Kidney (tissue), 14 donors: Measurements from ENCODE around the gene ABCG1. TPM values are rescaled to one million over a fixed set of nuclear protein-coding genes. Genes with fewer than 3 reads are reported as not detected.

ENCODE experiments used
- DNase-seq, 5 donors: peaks; one replicate each; pipeline ENCODE4 v3.0.0-alpha.2; 2013 to 2020
- FAIRE-seq: peaks from 2 replicates; lab custom pipeline; 2012; peaks lifted over from hg19 to GRCh38; lab: Jason Lieb, UNC
- H3K27ac ChIP-seq, 2 donors: one replicate each; pipeline ENCODE4 v1.7.0; 2013; ENCODE audit warnings: low read depth in 2 of 2, low read length in 2 of 2, inconsistent platforms in 1 of 2
- H3K27me3 ChIP-seq: one replicate; pipeline ENCODE4 v1.7.1; 2013; ENCODE audit warnings: low read length, inconsistent platforms; ENCODE audit not compliant: control insufficient read depth, insufficient read depth
- H3K36me3 ChIP-seq, 3 donors: one replicate each; pipeline versions ENCODE4 v1.7.0 to v1.7.1; 2013; ENCODE audit warnings: low read length in 3 of 3, control low read depth in 1 of 3, inconsistent platforms in 1 of 3; ENCODE audit not compliant: insufficient read depth in 3 of 3, control insufficient read depth in 2 of 3
- H3K4me1 ChIP-seq, 3 donors: one replicate each; pipeline versions ENCODE4 v1.7.0 to v1.7.1; 2013; ENCODE audit warnings: low read length in 3 of 3, inconsistent platforms in 1 of 3, low read depth in 1 of 3; ENCODE audit not compliant: control insufficient read depth in 2 of 3, insufficient read depth in 2 of 3
- H3K4me3 ChIP-seq, 3 donors: one replicate each; pipeline versions ENCODE4 v1.7.0 to v1.8.1; 2013; ENCODE audit warnings: low read length in 3 of 3, control low read depth in 1 of 3, inconsistent platforms in 1 of 3
- H3K9ac ChIP-seq, 3 donors: one replicate each; pipeline versions ENCODE4 v1.7.0 to v1.7.1; 2013; ENCODE audit warnings: low read length in 3 of 3, control low read depth in 1 of 3, inconsistent platforms in 1 of 3
- H3K9me3 ChIP-seq, 3 donors: one replicate each; pipeline versions ENCODE4 v1.7.0 to v1.7.1; 2013; ENCODE audit warnings: low read length in 3 of 3, control low read depth in 1 of 3, inconsistent platforms in 1 of 3; ENCODE audit not compliant: control insufficient read depth in 2 of 3, insufficient read depth in 1 of 3
- CTCF ChIP-seq: IDR thresholded peaks from 3 replicates; pipeline ENCODE4 v1.5.1; 2012; ENCODE audit warnings: mild to moderate bottlenecking, moderate library complexity, borderline replicate concordance; ENCODE audit not compliant: insufficient read depth; ENCODE audit errors: extremely low read depth
- intact Hi-C: fragments of 100-400 bp; cut with DNase I; formaldehyde crosslinking; loops from one replicate; pipeline ENCODE4 v1.11.1; 2022
- polyA plus RNA-seq: library from polyadenylated mRNA; stranded (reverse); fragments of 350-450 nt; fragmentation: Illumina TruSeq; extraction: RNeasy Lipid Tissue Mini Kit (QIAGEN cat#74804); gene quantifications from one replicate; pipeline ENCODE4 v1.2.3, GENCODE V29; 2014; ENCODE audit warnings: low read depth, low replicate concordance; ENCODE audit not compliant: insufficient read depth
- total RNA-seq: library from RNA; stranded (reverse); fragmentation: NEBNext Ultra II Directional; extraction: Animal tissue kit (Norgen Biotek cat#: 25700); gene quantifications from one replicate; pipeline ENCODE4 v1.2.1, GENCODE V29; 2021
- donor health status: control.
- donor health status: control.
- donor health status: control.
- donor health status: control.
- donor health status: control.
- donor health status: DM: yes; HTN: yes; CAD: no.
- donor health status: Normal renal cell carcinoma (clear cell type).

ABCG1 gene
- total and polyA plus RNA-seq, 2 donors from 2014 or later: 5.6 to 27.6 TPM

- no peaks in the 10 kb centered on the region for H3K9me3 ChIP-seq
- H3K4me3 ChIP-seq: no peak overlapping the region
- H3K9ac ChIP-seq: no peak overlapping the region
- FAIRE-seq (no peak), DNase-seq (peak in 1 of 5 donors; percentile 72)
- no peak overlapping the region for H3K27ac ChIP-seq
- intact Hi-C loops: no loop called here
- H3K36me3 ChIP-seq: no peaks in the 10 kb centered on the region
- TF ChIP-seq CTCF: no peak
- no peaks in the 10 kb centered on the region for H3K27me3 ChIP-seq
- no peaks in the 10 kb centered on the region for H3K4me1 ChIP-seq
Measured at GRCh38 chr21:42299324-42300044, 80.5 kb downstream of the ABCG1 start.

- no peaks in the 10 kb centered on the region for H3K4me1 ChIP-seq
- DNase-seq: peak in 1 of 5 donors; percentile 39
- H3K27ac ChIP-seq: no peak overlapping the region
Measured at GRCh38 chr21:42300045-42300583, 81.2 kb downstream of the ABCG1 start.

GRCh38 chr21:42300956-42301355, 82.0 kb downstream of the ABCG1 start:
- DNase-seq (peak in 1 of 5 donors; percentile 68), FAIRE-seq (no peak)
- Histone ChIP-seq H3K36me3 (no peaks in the 10 kb centered on the region), H3K4me3 (no peak overlapping the region), H3K9me3 (no peaks in the 10 kb centered on the region), H3K27me3 (no peaks in the 10 kb centered on the region), H3K9ac (no peak overlapping the region), H3K27ac (no peak overlapping the region), H3K4me1 (no peaks in the 10 kb centered on the region)
- no peak for TF ChIP-seq CTCF
- intact Hi-C loops: no loop called here

More at GRCh38 chr21:42300045-42300583, 81.2 kb downstream of the ABCG1 start:
- Histone ChIP-seq H3K9me3 (no peaks in the 10 kb centered on the region), H3K36me3 (no peaks in the 10 kb centered on the region), H3K9ac (no peak overlapping the region), H3K27me3 (no peaks in the 10 kb centered on the region), H3K4me3 (no peak overlapping the region)
- intact Hi-C loops: no loop called here
- TF ChIP-seq CTCF: no peak
- FAIRE-seq: no peak
